Adipose tissue (tissue), 3 donors: Measurements from ENCODE around the gene CAND1. TPM values are rescaled to one million over a fixed set of nuclear protein-coding genes. Genes with fewer than 3 reads are reported as not detected.

Source experiments
- H3K27ac ChIP-seq: one replicate; pipeline ENCODE4 v1.5.1; 2013; ENCODE audit warnings: low read depth, low read length
- WGBS, 3 donors: extraction: QIAGEN DNeasy Blood & Tissue Kit; methylation state at CpG; one replicate each; pipeline ENCODE4 v1.1.7; 2013; 5-methylcytosine and 5-hydroxymethylcytosine counted together
- polyA plus RNA-seq, 3 donors: library from polyadenylated mRNA; stranded (reverse); fragments of 200-250 nt; gene quantifications; one replicate each; pipeline ENCODE4 v1.2.3, GENCODE V29; 2013
- donor health status: healthy with polysubstance abuse.
- donor health status: Bipolar disorder and iron deficiency.
- donor health status: healthy.

Gene CAND1
- polyA plus RNA-seq, 3 donors, result 16.2 to 27.9 (median 26.6) TPM

DNA sequence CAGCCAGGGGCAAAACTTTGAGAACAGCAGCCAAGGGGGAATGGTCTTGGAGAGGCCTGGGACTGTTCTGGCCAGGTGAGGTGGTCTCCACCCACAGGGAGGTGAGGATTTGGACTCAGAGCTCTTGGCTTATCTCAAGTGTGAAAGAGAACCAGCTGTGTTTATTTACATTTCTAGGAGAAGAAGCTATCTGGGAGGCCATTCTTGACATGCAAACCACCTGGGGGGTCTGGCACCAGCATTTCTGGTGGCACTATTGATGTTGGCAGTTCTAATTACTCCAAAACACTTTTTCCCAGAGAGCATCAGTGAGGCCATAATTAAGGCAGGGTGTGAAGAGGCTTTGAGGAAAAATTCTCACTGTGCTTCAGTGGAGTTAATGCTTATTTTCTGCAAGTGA is 95.1 kb downstream of the CAND1 start:
- no peak overlapping the region for H3K27ac ChIP-seq

DNA sequence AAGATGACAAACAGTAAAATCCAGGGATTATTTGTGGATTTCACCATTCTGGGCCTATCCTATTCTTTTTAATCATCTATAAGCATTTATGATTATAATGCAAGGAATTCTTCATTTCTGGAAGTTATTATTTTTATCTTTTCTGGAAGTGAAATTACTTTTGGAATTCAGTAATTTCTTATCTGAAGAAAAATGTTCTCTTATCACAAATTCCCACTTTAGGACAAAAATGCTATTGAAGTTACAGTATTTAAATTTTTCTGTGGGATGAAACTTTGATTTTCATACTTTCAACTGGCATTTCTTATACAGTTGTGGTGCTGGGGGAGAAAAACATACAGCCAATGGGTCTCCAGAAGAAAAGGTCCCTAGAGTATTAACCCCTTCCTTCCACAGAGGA is 96.0 kb downstream of the CAND1 start:
- H3K27ac ChIP-seq, result no peak overlapping the region

DNA sequence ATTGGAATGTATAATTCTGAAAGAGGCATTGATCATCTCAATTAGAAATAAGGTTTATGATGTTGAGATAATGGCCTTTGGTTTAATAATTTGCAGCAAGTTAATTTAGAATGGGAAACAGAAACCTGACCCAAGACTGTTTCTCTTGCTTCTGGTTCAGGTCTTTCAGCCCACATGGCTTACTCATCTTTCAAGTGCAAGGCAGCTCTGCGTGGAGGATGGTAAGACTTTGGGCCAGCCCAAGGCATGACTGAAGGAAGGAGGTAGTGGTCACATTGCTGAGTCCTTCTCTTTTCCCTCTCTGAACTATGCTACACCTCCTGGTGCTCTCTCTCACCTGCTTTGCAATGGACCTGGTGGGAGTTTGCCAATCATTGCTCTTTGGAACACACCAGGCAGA is 98.7 kb downstream of the CAND1 start:
- WGBS, 3 donors, result 94 to 100% (median 100%) methylated on average over 1 of the region's 1 CpG

More for the DNA sequence above, 98.7 kb downstream of the CAND1 start:
- no peak overlapping the region for H3K27ac ChIP-seq
